ENCODE data around the gene ALLC.
A peak's percentile ranks its signal among the peaks of the same experiment; 100 is the strongest.

ALLC gene

DNA sequence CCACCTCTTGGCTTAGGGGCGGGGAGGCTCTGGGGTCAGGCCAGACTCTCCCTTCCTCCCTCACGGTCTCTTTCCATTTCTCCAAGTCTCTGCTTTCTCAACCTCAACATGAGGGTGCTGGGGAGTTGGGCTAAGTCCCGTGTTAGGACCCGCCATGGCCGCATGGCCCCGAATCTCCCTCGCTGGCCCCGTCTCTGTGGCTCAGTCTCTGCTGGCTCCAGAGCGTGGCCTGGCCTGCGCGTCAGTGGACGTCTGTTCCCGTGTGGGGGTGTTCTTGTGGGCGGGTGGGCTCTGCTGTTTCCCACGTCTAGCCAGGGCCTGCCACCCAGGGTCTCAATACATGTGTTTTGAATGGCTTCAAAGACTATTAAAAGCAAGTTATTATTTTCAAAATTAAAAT, 12.4 kb downstream of the ALLC start:
- no peak overlapping the region for H3K18ac ChIP-seq (ENCODE audit: low read depth in 1 of 2, low read length in 2 of 2)
- no peaks in the 10 kb centered on the region for H3K36me3 ChIP-seq (ENCODE audit: control insufficient read depth in 1 of 2, insufficient read depth in 2 of 2, low read depth in 1 of 2, low read length in 2 of 2)
- H4K91ac ChIP-seq (ENCODE audit: low read length) = no peak overlapping the region
- H3K23ac ChIP-seq (ENCODE audit: low read length in 2 of 2) = no peak overlapping the region
- no peak overlapping the region for H3K4ac ChIP-seq (ENCODE audit: low read depth in 1 of 2, low read length in 2 of 2)
- no peak overlapping the region for H2BK120ac ChIP-seq (ENCODE audit: low read depth, low read length)
- DNase-seq = no peak
- no peak overlapping the region for H2BK15ac ChIP-seq (ENCODE audit: low read depth, poor library complexity, severe bottlenecking)
- no peak overlapping the region for H2BK5ac ChIP-seq (ENCODE audit: low read depth, low read length, poor library complexity, severe bottlenecking)
- H4K8ac ChIP-seq (ENCODE audit: low read length) = no peak overlapping the region
- H3K14ac ChIP-seq (ENCODE audit: low read length in 2 of 2) = no peak overlapping the region
- peak overlapping the region in 1 of 2 experiments; percentile 22 for H3K4me3 ChIP-seq (ENCODE audit: insufficient read depth in 1 of 2, low read depth in 1 of 2, low read length in 2 of 2)
- H3K9ac ChIP-seq (ENCODE audit: low read length) = no peak overlapping the region
- no peak overlapping the region for H3K4me2 ChIP-seq (ENCODE audit: low read length, poor library complexity, severe bottlenecking)
- no peak overlapping the region for H3K27ac ChIP-seq (ENCODE audit: low read length, poor library complexity, severe bottlenecking)
- H2AFZ ChIP-seq (ENCODE audit: low read depth, low read length) = no peak overlapping the region
- no peaks in the 10 kb centered on the region for H3K9me3 ChIP-seq (ENCODE audit: control insufficient read depth, low read length)
- no peaks in the 10 kb centered on the region for H3K4me1 ChIP-seq (ENCODE audit: control insufficient read depth, insufficient read depth, low read depth, low read length)
- H3K27me3 ChIP-seq (ENCODE audit: control insufficient read depth in 1 of 2, insufficient read depth in 1 of 2, low read length in 2 of 2) = peaks cover 0 to 26% of the 10 kb centered on the region in 2 experiments
- no peak overlapping the region for H2AK5ac ChIP-seq (ENCODE audit: low read length, severe bottlenecking)
- no peak overlapping the region for H2BK12ac ChIP-seq (ENCODE audit: low read length in 2 of 2)
- 86% methylated on average over 13 of the region's 15 CpGs for WGBS
- H3K79me1 ChIP-seq (replicated peaks; ENCODE audit: low read length, poor library complexity, severe bottlenecking) = no peaks in the 10 kb centered on the region

DNA sequence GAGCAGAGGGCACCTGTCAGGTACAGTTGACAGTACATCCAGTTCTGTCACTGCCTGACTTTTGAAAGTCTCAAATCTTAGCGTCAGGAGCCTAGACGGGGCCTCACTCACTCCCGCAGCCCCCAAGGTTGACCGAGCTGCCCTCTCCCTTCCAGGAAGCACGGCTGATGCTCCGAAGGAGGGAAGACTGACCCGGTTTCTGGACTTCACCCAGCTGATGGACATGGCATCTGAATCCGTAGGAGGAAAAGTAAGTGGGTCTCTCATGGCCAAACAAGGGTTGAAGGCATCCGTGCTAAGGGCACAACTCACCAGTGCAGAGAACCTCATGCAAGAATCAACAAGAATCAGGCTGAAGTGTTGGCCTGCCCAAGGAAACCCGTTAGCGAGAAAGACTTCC, 12.9 kb downstream of the ALLC start:
- DNase-seq = no peak
- H3K9me3 ChIP-seq (ENCODE audit: control insufficient read depth, low read length) = no peaks in the 10 kb centered on the region
- no peak overlapping the region for H3K23ac ChIP-seq (ENCODE audit: low read length in 2 of 2)
- H2BK12ac ChIP-seq (ENCODE audit: low read length in 2 of 2) = no peak overlapping the region
- H2BK15ac ChIP-seq (ENCODE audit: low read depth, poor library complexity, severe bottlenecking) = no peak overlapping the region
- WGBS = 84% methylated on average over 11 of the region's 11 CpGs
- H3K4me1 ChIP-seq (ENCODE audit: control insufficient read depth, insufficient read depth, low read depth, low read length) = no peaks in the 10 kb centered on the region
- no peak overlapping the region for H3K4me2 ChIP-seq (ENCODE audit: low read length, poor library complexity, severe bottlenecking)
- no peak overlapping the region for H3K18ac ChIP-seq (ENCODE audit: low read depth in 1 of 2, low read length in 2 of 2)
- no peak overlapping the region for H3K9ac ChIP-seq (ENCODE audit: low read length)
- no peaks in the 10 kb centered on the region for H3K79me1 ChIP-seq (replicated peaks; ENCODE audit: low read length, poor library complexity, severe bottlenecking)
- no peak overlapping the region for H3K4ac ChIP-seq (ENCODE audit: low read depth in 1 of 2, low read length in 2 of 2)
- no peak overlapping the region for H2AK5ac ChIP-seq (ENCODE audit: low read length, severe bottlenecking)
- no peak overlapping the region for H3K4me3 ChIP-seq (ENCODE audit: insufficient read depth in 1 of 2, low read depth in 1 of 2, low read length in 2 of 2)
- no peak overlapping the region for H2BK5ac ChIP-seq (ENCODE audit: low read depth, low read length, poor library complexity, severe bottlenecking)
- no peak overlapping the region for H4K91ac ChIP-seq (ENCODE audit: low read length)
- H4K8ac ChIP-seq (ENCODE audit: low read length) = no peak overlapping the region
- H3K36me3 ChIP-seq (ENCODE audit: control insufficient read depth in 1 of 2, insufficient read depth in 2 of 2, low read depth in 1 of 2, low read length in 2 of 2) = no peaks in the 10 kb centered on the region
- H3K27ac ChIP-seq (ENCODE audit: low read length, poor library complexity, severe bottlenecking) = no peak overlapping the region
- H3K14ac ChIP-seq (ENCODE audit: low read length in 2 of 2) = no peak overlapping the region
- peaks cover 0 to 23% of the 10 kb centered on the region in 2 experiments for H3K27me3 ChIP-seq (ENCODE audit: control insufficient read depth in 1 of 2, insufficient read depth in 1 of 2, low read length in 2 of 2)
- no peak overlapping the region for H2AFZ ChIP-seq (ENCODE audit: low read depth, low read length)
- no peak overlapping the region for H2BK120ac ChIP-seq (ENCODE audit: low read depth, low read length)

DNA sequence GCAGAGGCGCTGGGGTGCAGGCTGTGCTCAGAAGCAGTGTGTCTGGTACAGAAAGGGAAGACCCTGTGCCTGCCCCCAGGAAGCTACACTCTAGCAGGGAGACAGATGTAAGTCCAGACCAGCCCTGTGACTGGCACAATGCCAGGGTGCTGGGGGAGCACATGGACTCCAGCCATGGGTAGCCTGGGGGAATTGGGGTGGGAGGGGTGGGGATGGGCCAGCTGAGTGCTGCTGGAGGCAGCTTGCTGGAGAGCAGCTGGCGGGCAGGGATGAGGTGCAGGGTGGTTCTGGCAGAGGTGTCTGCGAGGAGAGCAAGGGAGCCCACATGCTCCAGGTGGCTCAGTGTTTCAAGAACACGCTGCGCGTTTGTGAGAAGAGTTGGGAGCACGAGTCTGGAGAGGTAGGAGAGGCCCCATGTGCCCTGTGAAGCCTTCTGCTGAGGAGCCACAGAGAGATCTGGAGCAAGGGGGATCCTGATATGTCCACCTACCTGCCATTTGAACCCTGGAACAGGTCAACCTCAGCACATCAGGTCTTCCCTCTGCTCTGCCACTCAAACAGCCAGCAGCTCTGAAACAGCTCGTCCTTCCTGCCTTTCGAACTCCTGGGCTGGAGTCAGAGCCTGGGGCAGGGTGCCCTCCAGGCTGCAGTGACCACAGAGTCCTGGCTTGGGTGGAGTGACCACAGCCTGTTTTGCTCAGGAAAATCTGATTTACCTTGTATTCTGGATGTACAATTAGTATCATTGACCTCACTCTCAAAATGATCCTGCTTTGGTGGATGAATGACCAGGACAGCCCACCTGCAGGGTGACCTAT, 15.1 kb downstream of the ALLC start:
- no peaks in the 10 kb centered on the region for H3K9me3 ChIP-seq (ENCODE audit: control insufficient read depth, low read length)

GRCh38 chr2:3674066-3674845, 16.3 kb downstream of the ALLC start:
- no peak overlapping the region for H2BK120ac ChIP-seq (ENCODE audit: low read depth, low read length)
- peaks cover 0 to 24% of the 10 kb centered on the region in 2 experiments for H3K27me3 ChIP-seq (ENCODE audit: control insufficient read depth in 1 of 2, insufficient read depth in 1 of 2, low read length in 2 of 2)
- H3K4me2 ChIP-seq (ENCODE audit: low read length, poor library complexity, severe bottlenecking) = no peak overlapping the region
- H4K91ac ChIP-seq (ENCODE audit: low read length) = no peak overlapping the region
- H3K4ac ChIP-seq (ENCODE audit: low read depth in 1 of 2, low read length in 2 of 2) = no peak overlapping the region
- 87% methylated on average over 9 of the region's 9 CpGs for WGBS
- H2BK5ac ChIP-seq (ENCODE audit: low read depth, low read length, poor library complexity, severe bottlenecking) = no peak overlapping the region
- no peak overlapping the region for H3K9ac ChIP-seq (ENCODE audit: low read length)
- no peak overlapping the region for H3K18ac ChIP-seq (ENCODE audit: low read depth in 1 of 2, low read length in 2 of 2)
- no peak overlapping the region for H3K27ac ChIP-seq (ENCODE audit: low read length, poor library complexity, severe bottlenecking)
- no peak overlapping the region for H3K23ac ChIP-seq (ENCODE audit: low read length in 2 of 2)
- no peak overlapping the region for H3K4me3 ChIP-seq (ENCODE audit: insufficient read depth in 1 of 2, low read depth in 1 of 2, low read length in 2 of 2)
- no peak for DNase-seq
- H3K79me1 ChIP-seq (replicated peaks; ENCODE audit: low read length, poor library complexity, severe bottlenecking) = no peaks in the 10 kb centered on the region
- no peaks in the 10 kb centered on the region for H3K9me3 ChIP-seq (ENCODE audit: control insufficient read depth, low read length)
- H3K36me3 ChIP-seq (ENCODE audit: control insufficient read depth in 1 of 2, insufficient read depth in 2 of 2, low read depth in 1 of 2, low read length in 2 of 2) = no peaks in the 10 kb centered on the region
- H2AFZ ChIP-seq (ENCODE audit: low read depth, low read length) = no peak overlapping the region
- H3K4me1 ChIP-seq (ENCODE audit: control insufficient read depth, insufficient read depth, low read depth, low read length) = no peaks in the 10 kb centered on the region
- no peak overlapping the region for H3K14ac ChIP-seq (ENCODE audit: low read length in 2 of 2)
- H4K8ac ChIP-seq (ENCODE audit: low read length) = no peak overlapping the region
- H2AK5ac ChIP-seq (ENCODE audit: low read length, severe bottlenecking) = no peak overlapping the region
- H2BK12ac ChIP-seq (ENCODE audit: low read length in 2 of 2) = no peak overlapping the region
- no peak overlapping the region for H2BK15ac ChIP-seq (ENCODE audit: low read depth, poor library complexity, severe bottlenecking)

More for the DNA sequence above, 15.1 kb downstream of the ALLC start:
- Histone ChIP-seq H3K23ac (ENCODE audit: low read length in 2 of 2) (no peak overlapping the region), H3K4me3 (ENCODE audit: insufficient read depth in 1 of 2, low read depth in 1 of 2, low read length in 2 of 2) (no peak overlapping the region), H4K8ac (ENCODE audit: low read length) (no peak overlapping the region), H4K91ac (ENCODE audit: low read length) (no peak overlapping the region), H3K14ac (ENCODE audit: low read length in 2 of 2) (peak overlapping the region in 1 of 2 experiments; percentile 22), H3K27ac (ENCODE audit: low read length, poor library complexity, severe bottlenecking) (no peak overlapping the region), H2BK15ac (ENCODE audit: low read depth, poor library complexity, severe bottlenecking) (no peak overlapping the region), H3K9ac (ENCODE audit: low read length) (no peak overlapping the region), H3K4me2 (ENCODE audit: low read length, poor library complexity, severe bottlenecking) (no peak overlapping the region), H2BK5ac (ENCODE audit: low read depth, low read length, poor library complexity, severe bottlenecking) (no peak overlapping the region), H3K4ac (ENCODE audit: low read depth in 1 of 2, low read length in 2 of 2) (no peak overlapping the region), H3K36me3 (ENCODE audit: control insufficient read depth in 1 of 2, insufficient read depth in 2 of 2, low read depth in 1 of 2, low read length in 2 of 2) (no peaks in the 10 kb centered on the region), H3K18ac (ENCODE audit: low read depth in 1 of 2, low read length in 2 of 2) (no peak overlapping the region), H2AFZ (ENCODE audit: low read depth, low read length) (no peak overlapping the region), H3K79me1 (replicated peaks; ENCODE audit: low read length, poor library complexity, severe bottlenecking) (no peaks in the 10 kb centered on the region), H3K27me3 (ENCODE audit: control insufficient read depth in 1 of 2, insufficient read depth in 1 of 2, low read length in 2 of 2) (peaks cover 0 to 19% of the 10 kb centered on the region in 2 experiments), H2BK12ac (ENCODE audit: low read length in 2 of 2) (no peak overlapping the region), H2BK120ac (ENCODE audit: low read depth, low read length) (no peak overlapping the region), H3K4me1 (ENCODE audit: control insufficient read depth, insufficient read depth, low read depth, low read length) (no peaks in the 10 kb centered on the region), H2AK5ac (ENCODE audit: low read length, severe bottlenecking) (no peak overlapping the region)
- no peak for DNase-seq
- WGBS = 72% methylated on average over 9 of the region's 9 CpGs
